B cell (primary cell): ENCODE data around the gene MARCHF7. TPM values are rescaled to one million over a fixed set of nuclear protein-coding genes. Genes with fewer than 3 reads are reported as not detected.
A peak's percentile ranks its signal among the peaks of the same experiment; 100 is the strongest.
"Not testable (repeated sequence)": the region's sequence is repeated elsewhere in the genome, so short reads cannot be mapped to it uniquely, and the experiment has no call there.

ENCODE experiments used
- ATAC-seq: fragments of 200-7000 bp; cut with Tn5 transposase; one replicate; pipeline ENCODE4 v1.10.0; 2021; ENCODE audit warnings: low read depth, mild to moderate bottlenecking, moderate number of reproducible peaks, moderate library complexity
- CTCF ChIA-PET: fragments of 350-600 bp; sonication (Branson Sonifier 250); formaldehyde crosslinking; loops from one replicate; lab custom pipeline; 2021; ENCODE audit warnings: antibody characterized with exemption, inconsistent platforms; lab: Charles Lee
- POLR2A ChIA-PET: fragments of 350-600 bp; sonication (Branson Sonifier 250); formaldehyde crosslinking; loops from one replicate; lab custom pipeline; 2021; ENCODE audit warnings: antibody characterized with exemption; lab: Charles Lee
- DNase-seq: peaks from one replicate; pipeline ENCODE4 v3.0.0; 2013
- H2AFZ ChIP-seq: 2 replicates; pipeline ENCODE4 v1.6.1; 2012; ENCODE audit warnings: mild to moderate bottlenecking, low read depth, low read length; ENCODE audit not compliant: insufficient read depth, poor library complexity, severe bottlenecking
- H3K27ac ChIP-seq, 2 donors: 1 replicate in 1 of 2; 2 replicates in 1 of 2; pipeline ENCODE4 v1.5.1; 2012 to 2013; ENCODE audit warnings: low read length in 2 of 2, mild to moderate bottlenecking in 2 of 2, moderate library complexity in 1 of 2
- H3K27me3 ChIP-seq, 4 experiments: fragments of 200-600 bp in 1 of 4; sonication (generic) in 1 of 4; replicated peaks in 1 of 4; 1 replicate in 2 of 4; 2 replicates in 2 of 4; pipeline versions ENCODE4 v1.6.1 to v1.7.0; 2013 to 2016; ENCODE audit warnings: low read length in 3 of 4, mild to moderate bottlenecking in 2 of 4, mixed read lengths in 1 of 4, moderate library complexity in 1 of 4; ENCODE audit not compliant: insufficient read depth in 4 of 4, control insufficient read depth in 3 of 4; ENCODE audit errors: control extremely low read depth in 1 of 4
- H3K36me3 ChIP-seq, 2 experiments: replicated peaks in 1 of 2; 1 replicate in 1 of 2; 2 replicates in 1 of 2; pipeline versions ENCODE4 v1.6.1 to v1.7.1; 2013; ENCODE audit warnings: low read length in 1 of 2; ENCODE audit not compliant: insufficient read depth in 2 of 2, control insufficient read depth in 1 of 2; ENCODE audit errors: control extremely low read depth in 1 of 2, extremely low read depth in 1 of 2
- H3K4me1 ChIP-seq, 2 donors: fragments of 200-600 bp in 1 of 2; sonication (generic) in 1 of 2; 1 replicate in 1 of 2; 2 replicates in 1 of 2; pipeline versions ENCODE4 v1.5.1 to v1.6.1; 2013 to 2017; ENCODE audit warnings: low read length in 2 of 2; ENCODE audit not compliant: control insufficient read depth in 2 of 2, insufficient read depth in 2 of 2
- H3K4me2 ChIP-seq: replicated peaks from 2 replicates; pipeline ENCODE3; 2012; ENCODE audit warnings: mild to moderate bottlenecking, low read depth, low read length; ENCODE audit not compliant: poor library complexity, severe bottlenecking
- H3K4me3 ChIP-seq, 5 experiments: fragments of 200-600 bp in 1 of 5; sonication (generic) in 1 of 5; 1 replicate in 3 of 5; 2 replicates in 2 of 5; pipeline versions ENCODE4 v1.5.1 to v1.7.0; 2011 to 2016; ENCODE audit warnings: low read length in 4 of 5, mild to moderate bottlenecking in 4 of 5, low read depth in 2 of 5, control low read depth in 1 of 5, moderate library complexity in 1 of 5; ENCODE audit not compliant: insufficient read depth in 1 of 5; ENCODE audit errors: control extremely low read depth in 1 of 5, extremely low read depth in 1 of 5
- H3K79me2 ChIP-seq: fragments of 200-600 bp; sonication (generic); one replicate; pipeline ENCODE4 v1.6.0; 2016; ENCODE audit warnings: low read length; ENCODE audit not compliant: control insufficient read depth, insufficient read depth
- H3K9ac ChIP-seq: fragments of 200-600 bp; sonication (generic); 2 replicates; pipeline ENCODE4 v1.6.1; 2017; ENCODE audit warnings: mild to moderate bottlenecking, low read length, moderate library complexity
- H3K9me3 ChIP-seq, 3 donors: one replicate each; pipeline versions ENCODE4 v1.6.1 to v1.7.1; 2013; ENCODE audit warnings: low read length in 2 of 3; ENCODE audit not compliant: control insufficient read depth in 2 of 3, insufficient read depth in 1 of 3; ENCODE audit errors: control extremely low read depth in 1 of 3
- H4K20me1 ChIP-seq: 2 replicates; pipeline ENCODE4 v1.6.0; 2012; ENCODE audit warnings: mild to moderate bottlenecking, low read length; ENCODE audit not compliant: insufficient read depth, control insufficient read depth, poor library complexity, severe bottlenecking
- H3K27ac Mint-ChIP-seq: one replicate; pipeline ENCODE4 v1.8.0; 2021; ENCODE audit warnings: mixed read lengths
- H3K27me3 Mint-ChIP-seq: one replicate; pipeline ENCODE4 v1.8.0; 2021; ENCODE audit warnings: mixed read lengths
- H3K4me1 Mint-ChIP-seq: one replicate; pipeline ENCODE4 v1.8.0; 2021; ENCODE audit warnings: mixed read lengths
- H3K4me3 Mint-ChIP-seq: one replicate; pipeline ENCODE4 v1.8.0; 2021; ENCODE audit warnings: mixed read lengths
- H3K9me3 Mint-ChIP-seq: one replicate; pipeline ENCODE4 v1.8.0; 2022; ENCODE audit warnings: mixed read lengths; ENCODE audit not compliant: insufficient read depth
- CTCF ChIP-seq: fragments of 200-600 bp; IDR thresholded peaks from one replicate; pipeline ENCODE4 v1.8.0; 2022; ENCODE audit warnings: antibody characterized with exemption, mild to moderate bottlenecking
- EZH2 ChIP-seq: IDR thresholded peaks from 2 replicates; pipeline ENCODE4 v1.6.1; 2012; ENCODE audit warnings: borderline replicate concordance, low read depth, mild to moderate bottlenecking, moderate library complexity, low read length; ENCODE audit not compliant: insufficient read depth, poor library complexity, severe bottlenecking
- WGBS: methylation state at CpG from one replicate; pipeline ENCODE4 v1.1.5; 2013; ENCODE audit warnings: missing lambda C conversion rate; ENCODE audit not compliant: insufficient coverage; 5-methylcytosine and 5-hydroxymethylcytosine counted together
- intact Hi-C: fragments of 100-400 bp; cut with micrococcal nuclease; formaldehyde crosslinking; loops from one replicate; pipeline ENCODE4 v1.10.0; 2022
- polyA minus RNA-seq: library from RNA; depleted of rRNA, polyadenylated mRNA; stranded (reverse); fragments of >200 nt; gene quantifications from 2 replicates; pipeline ENCODE4 v1.2.3, GENCODE V29; 2012
- polyA plus RNA-seq: library from polyadenylated mRNA; depleted of rRNA; stranded (reverse); fragments of >200 nt; gene quantifications from 2 replicates; pipeline ENCODE4 v1.2.3, GENCODE V29; 2012
- total RNA-seq, 2 donors: library from RNA; stranded (reverse); fragments of 120-200 nt in 1 of 2; gene quantifications; 1 replicate in 1 of 2; 2 replicates in 1 of 2; pipeline versions ENCODE4 v1.2.3 to v1.2.4, GENCODE V29; 2013 to 2022

The MARCHF7 gene
- 109 and 116 TPM in 2 replicates for total RNA-seq
- 135 TPM for total RNA-seq (2013)
- 52.7 and 55.4 TPM in 2 replicates for polyA plus RNA-seq
- 49.5 and 62.5 TPM in 2 replicates for polyA minus RNA-seq

GRCh38 chr2:159712143-159712928 is at the start of gene MARCHF7:
Gene MARCHF7, plus strand, starts transcription at chr2:159712506. Its CDS starts 16,517 bp downstream, at chr2:159729023.
- CTCF ChIA-PET = interaction anchor here (0.6 to 1.9 kb wide), 6 partner anchors 29 to 957 kb away, joined by 3 to 6 read pairs (median 3); no protein-coding TSS in a partner anchor
- H3K4me1 Mint-ChIP-seq = peaks cover 52% of the 10 kb centered on the region
- Histone ChIP-seq H3K79me2 (peaks cover 57% of the 10 kb centered on the region), H2AFZ (peak within 1 kb of the TSS; percentile 72), H3K9ac (peak within 1 kb of the TSS; percentile 100), H3K4me1 (peaks cover 29 to 34% of the 10 kb centered on the region in 2 donors), H3K27ac (peak within 1 kb of the TSS; percentile 96 to 99), H3K4me2 (peak within 1 kb of the TSS; percentile 90), H4K20me1 (peaks cover 42% of the 10 kb centered on the region), H3K4me3 (peak within 1 kb of the TSS; percentile 59 to 100 (median 80)), H3K36me3 (peaks cover 9 to 20% of the 10 kb centered on the region in 2 experiments), H3K9me3 (no peaks in the 10 kb centered on the region), H3K27me3 (no peaks in the 10 kb centered on the region)
- POLR2A ChIA-PET = interaction anchor here (0.6 to 1.4 kb wide), 7 partner anchors 19 to 618 kb away, joined by 3 to 5 read pairs (median 3); partner anchors contain the start of genes LY75 and WDSUB1
- DNase-seq (peak; percentile 98), ATAC-seq (peak; percentile 91)
- peak within 1 kb of the TSS; percentile 99 for H3K4me3 Mint-ChIP-seq
- H3K27ac Mint-ChIP-seq = peak within 1 kb of the TSS; percentile 99
- no peaks in the 10 kb centered on the region for H3K9me3 Mint-ChIP-seq
- WGBS = under 1% methylated on average over 69 of the region's 72 CpGs
- TF ChIP-seq CTCF (peak; percentile 63), EZH2 (no peak)
- no peaks in the 10 kb centered on the region for H3K27me3 Mint-ChIP-seq
- intact Hi-C loops = loop anchor here (1.0 to 10.0 kb wide), 6 partner anchors 52 to 1425 kb away; partner anchors contain the start of genes BAZ2B, LY75 and WDSUB1

GRCh38 chr2:159667423-159667822 is 44.9 kb upstream of the MARCHF7 start:
- intact Hi-C loops, ATAC-seq, DNase-seq, H2AFZ ChIP-seq, H3K27ac ChIP-seq, H3K4me2 ChIP-seq, H3K79me2 ChIP-seq, H3K4me3 ChIP-seq, H3K27me3 ChIP-seq, H3K9me3 ChIP-seq, CTCF ChIA-PET, H3K36me3 ChIP-seq, H4K20me1 ChIP-seq, H3K9ac ChIP-seq, H3K4me1 ChIP-seq, H3K27me3 Mint-ChIP-seq, POLR2A ChIA-PET, H3K9me3 Mint-ChIP-seq, H3K4me1 Mint-ChIP-seq, H3K4me3 Mint-ChIP-seq, H3K27ac Mint-ChIP-seq: not testable (repeated sequence)
- no CpG with 5 or more reads among the region's 3 CpGs for WGBS
